WI38 (cell line): Measurements from ENCODE around the gene RIMBP2.

Experiments
- H3K4me3 ChIP-seq: 2 replicates; pipeline ENCODE4 v1.5.1; 2011; ENCODE audit warnings: low read depth, mild to moderate bottlenecking, control low read depth, low read length
- TF ChIP-seq, protein P1 (sequence below): IDR thresholded peaks from 2 replicates; pipeline ENCODE4 v1.5.1; 2012; ENCODE audit warnings: low read depth, mild to moderate bottlenecking, control low read depth, low read length

RIMBP2 gene

DNA sequence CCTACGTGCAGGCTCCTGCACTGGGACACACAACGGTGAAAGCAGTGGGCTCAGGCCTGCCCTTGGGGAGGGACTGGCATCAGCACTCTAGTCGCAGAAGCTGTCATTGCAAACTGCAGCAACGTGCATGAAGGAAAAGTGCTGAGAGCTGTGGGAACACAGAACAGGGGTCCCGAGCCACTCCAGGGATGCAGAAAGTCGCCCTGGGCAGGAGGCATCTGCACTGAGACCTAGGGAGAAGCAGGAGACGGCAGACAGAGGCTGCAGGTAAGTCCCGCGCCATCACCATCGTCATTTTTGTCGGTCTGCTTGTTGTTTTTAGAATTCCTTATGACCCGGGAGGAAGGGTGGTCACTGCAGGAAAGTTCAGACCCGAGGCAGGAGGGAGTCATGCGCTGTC, 21.6 kb upstream of the RIMBP2 start:
- H3K4me3 ChIP-seq, result no peak overlapping the region
- TF ChIP-seq, protein P1, sequence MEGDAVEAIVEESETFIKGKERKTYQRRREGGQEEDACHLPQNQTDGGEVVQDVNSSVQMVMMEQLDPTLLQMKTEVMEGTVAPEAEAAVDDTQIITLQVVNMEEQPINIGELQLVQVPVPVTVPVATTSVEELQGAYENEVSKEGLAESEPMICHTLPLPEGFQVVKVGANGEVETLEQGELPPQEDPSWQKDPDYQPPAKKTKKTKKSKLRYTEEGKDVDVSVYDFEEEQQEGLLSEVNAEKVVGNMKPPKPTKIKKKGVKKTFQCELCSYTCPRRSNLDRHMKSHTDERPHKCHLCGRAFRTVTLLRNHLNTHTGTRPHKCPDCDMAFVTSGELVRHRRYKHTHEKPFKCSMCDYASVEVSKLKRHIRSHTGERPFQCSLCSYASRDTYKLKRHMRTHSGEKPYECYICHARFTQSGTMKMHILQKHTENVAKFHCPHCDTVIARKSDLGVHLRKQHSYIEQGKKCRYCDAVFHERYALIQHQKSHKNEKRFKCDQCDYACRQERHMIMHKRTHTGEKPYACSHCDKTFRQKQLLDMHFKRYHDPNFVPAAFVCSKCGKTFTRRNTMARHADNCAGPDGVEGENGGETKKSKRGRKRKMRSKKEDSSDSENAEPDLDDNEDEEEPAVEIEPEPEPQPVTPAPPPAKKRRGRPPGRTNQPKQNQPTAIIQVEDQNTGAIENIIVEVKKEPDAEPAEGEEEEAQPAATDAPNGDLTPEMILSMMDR, result no peak

DNA sequence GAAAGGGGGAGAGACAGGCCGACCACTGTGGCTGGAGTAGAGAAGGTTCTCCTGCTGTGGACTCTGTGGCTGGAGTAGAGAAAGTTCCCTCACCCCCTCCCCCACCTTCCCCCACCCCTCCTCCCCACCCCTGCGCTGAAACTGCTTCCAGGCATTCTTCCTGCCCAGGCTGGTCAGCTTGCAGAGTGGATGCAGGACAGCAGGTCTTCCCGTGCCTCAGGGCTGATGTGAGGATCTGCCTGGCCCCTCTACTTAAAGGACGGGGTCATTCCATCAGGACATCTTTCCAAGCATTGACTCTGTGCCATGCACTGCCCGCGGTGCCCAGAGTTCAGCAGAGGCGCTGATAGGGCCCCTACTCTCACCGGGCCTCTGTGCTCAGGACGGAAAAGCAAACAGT, 13.2 kb upstream of the RIMBP2 start:
- TF ChIP-seq, protein P1, result no peak
- no peak overlapping the region for H3K4me3 ChIP-seq

DNA sequence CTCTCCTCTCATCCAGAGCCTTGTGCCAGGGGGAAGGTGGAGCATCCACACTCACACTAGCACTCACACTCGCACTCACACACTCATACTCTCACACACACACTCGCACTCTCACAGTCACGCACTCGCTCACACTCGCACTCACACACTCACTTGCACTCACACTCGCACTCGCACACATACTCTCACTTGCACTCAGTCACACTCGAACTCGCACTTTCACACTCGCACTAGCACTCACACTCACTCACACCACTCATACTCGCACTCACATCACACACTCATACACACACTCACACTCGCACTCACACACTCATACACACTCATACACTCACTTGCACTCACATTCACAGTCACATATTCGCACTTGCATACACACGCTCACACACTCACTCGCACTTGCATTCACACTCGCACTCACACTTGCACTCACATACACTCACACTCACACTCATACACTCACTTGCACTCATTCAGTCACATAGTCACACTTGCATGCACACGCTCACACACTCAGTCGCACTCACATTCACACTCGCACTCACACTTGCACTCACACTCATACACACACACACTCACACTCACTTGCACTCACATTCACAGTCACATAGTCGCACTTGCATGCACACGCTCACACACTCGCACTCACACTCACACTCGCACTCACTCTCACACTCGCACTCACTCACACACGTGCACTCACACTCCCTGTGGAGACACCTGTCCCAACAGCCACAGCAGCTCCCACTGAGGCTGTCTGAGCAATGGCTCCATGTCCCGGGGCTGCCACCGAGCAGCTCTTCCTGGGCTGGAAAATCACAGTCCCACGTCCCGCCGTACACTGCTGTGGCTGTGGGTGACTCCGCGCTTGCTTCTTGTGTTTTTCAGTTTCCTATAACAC, 12.3 kb upstream of the RIMBP2 start:
- TF ChIP-seq, protein P1, result no peak
- no peak overlapping the region for H3K4me3 ChIP-seq

DNA sequence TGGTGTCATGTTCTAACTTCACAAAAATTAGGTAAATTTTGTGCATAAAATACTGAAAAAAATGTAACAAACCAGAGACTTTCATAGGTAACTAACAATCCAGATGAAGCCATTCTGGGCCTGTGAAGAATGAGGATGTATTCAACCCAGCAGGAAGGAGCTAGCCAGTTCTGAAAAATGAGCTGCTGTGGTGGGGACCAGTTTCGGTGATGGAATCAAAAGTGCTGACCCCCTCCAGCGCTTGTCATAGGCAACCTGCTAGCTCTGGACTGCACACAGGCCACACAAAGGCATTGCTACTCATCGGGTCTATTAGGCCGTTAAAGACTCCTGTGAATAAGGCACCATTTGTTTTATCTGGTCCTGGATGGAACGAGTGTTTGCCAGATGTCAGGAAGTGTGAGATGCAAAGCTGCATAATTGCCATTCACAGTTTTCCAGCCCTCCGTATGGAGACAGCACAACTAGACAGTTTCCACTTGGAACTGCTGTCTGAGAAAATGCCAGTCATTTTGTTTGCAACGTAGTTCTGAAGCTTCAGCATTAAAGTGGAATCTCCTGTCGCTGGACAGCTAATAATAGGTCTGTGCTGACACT, 3.3 kb upstream of the RIMBP2 start:
- TF ChIP-seq, protein P1, result no peak
- H3K4me3 ChIP-seq, result no peak overlapping the region

DNA sequence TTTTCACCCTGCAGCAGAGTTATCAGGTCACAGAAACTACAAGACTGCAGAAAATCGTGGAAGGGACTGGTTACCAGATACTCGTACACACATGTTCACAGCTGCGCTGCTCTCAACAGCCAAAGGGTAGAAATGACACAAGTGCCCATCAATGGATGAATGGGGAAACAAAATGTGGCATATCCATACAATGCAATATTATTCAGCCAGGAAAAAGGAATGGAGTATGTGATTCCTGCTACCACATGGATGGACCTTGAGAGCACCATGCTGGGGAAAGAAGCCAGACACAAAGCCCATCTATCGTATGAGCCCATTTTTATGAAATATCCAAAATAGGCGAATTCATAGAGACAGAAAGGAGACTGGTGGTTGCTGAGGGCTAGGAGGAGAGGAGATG, 1.7 kb upstream of the RIMBP2 start:
- TF ChIP-seq, protein P1, result no peak
- H3K4me3 ChIP-seq, result no peak overlapping the region

DNA sequence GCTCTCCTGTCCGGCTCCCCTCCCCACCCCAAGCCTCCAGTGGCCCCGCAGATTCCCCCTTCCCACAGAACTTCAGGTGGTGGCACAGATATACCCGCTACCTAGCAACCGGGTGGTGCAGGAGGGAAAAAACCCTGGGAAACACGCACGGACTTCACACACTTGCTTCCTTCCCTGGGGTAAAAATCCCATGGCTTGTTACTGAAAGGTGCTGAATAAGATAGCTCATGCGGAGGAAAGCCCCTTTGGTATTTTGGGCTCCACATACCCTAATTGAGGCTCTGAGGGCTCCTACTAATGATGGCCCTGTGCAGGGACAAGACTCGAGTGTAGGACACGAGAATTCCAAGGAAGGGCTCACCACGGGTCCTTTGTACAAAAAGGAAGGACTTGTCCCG, 869 bp upstream of the RIMBP2 start:
- TF ChIP-seq, protein P1, result no peak

More for the DNA sequence above, 869 bp upstream of the RIMBP2 start:
- H3K4me3 ChIP-seq, result no peak overlapping the region
